ENCODE data around the gene KMT2E.

Gene KMT2E

DNA sequence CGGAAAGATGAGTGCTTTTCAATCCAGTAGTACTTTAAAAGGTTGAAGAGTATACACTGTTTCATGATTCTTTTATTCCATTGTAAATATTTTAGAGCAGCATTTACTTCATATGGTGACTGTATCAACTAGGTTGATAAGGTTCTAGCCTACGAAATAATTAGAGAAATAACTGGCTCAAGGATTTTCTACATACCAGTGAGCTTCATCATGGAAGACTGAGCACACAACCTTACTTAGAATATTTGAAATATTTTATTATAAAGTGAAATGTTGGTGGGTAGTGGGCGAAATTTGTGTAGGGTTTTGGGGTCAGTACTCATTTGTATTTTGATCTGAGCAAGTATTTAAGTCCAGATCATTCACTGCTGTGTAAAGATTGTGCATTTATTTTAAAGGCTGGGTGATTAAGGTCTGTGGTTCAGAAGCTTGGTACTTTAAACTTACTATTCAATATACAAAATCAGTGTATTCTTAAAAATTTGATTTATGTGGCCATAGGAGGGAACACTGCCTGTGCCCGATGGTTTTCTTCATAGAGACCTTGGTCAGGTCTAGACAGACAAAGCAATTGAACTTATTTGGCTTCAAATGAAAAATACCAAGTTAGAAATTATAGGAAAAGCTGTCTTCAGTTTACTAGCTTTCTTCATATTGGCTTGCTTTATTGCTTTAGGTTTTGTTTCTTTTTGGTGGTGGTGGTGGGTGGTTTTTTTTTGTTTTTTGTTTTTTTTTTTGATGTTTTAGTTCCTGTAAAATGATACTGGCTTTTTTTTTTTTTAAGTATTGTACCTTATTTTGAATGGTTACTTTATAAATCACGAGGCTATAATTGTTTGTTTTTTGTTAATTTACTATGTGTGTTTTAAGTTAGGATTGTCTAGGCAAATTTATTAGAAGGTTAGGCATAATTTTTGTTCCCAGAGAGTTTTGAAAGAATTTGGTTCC lies 3.0 kb downstream of the KMT2E start:
- TF ChIP-seq, protein P1, sequence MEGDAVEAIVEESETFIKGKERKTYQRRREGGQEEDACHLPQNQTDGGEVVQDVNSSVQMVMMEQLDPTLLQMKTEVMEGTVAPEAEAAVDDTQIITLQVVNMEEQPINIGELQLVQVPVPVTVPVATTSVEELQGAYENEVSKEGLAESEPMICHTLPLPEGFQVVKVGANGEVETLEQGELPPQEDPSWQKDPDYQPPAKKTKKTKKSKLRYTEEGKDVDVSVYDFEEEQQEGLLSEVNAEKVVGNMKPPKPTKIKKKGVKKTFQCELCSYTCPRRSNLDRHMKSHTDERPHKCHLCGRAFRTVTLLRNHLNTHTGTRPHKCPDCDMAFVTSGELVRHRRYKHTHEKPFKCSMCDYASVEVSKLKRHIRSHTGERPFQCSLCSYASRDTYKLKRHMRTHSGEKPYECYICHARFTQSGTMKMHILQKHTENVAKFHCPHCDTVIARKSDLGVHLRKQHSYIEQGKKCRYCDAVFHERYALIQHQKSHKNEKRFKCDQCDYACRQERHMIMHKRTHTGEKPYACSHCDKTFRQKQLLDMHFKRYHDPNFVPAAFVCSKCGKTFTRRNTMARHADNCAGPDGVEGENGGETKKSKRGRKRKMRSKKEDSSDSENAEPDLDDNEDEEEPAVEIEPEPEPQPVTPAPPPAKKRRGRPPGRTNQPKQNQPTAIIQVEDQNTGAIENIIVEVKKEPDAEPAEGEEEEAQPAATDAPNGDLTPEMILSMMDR (IDR thresholded peaks at IDR 0.05; ENCODE audit: borderline replicate concordance, control extremely low read depth, extremely low read depth, insufficient read depth, missing control alignments): no peak
- DNase-seq (ENCODE audit: low spot score): no peak
- in situ Hi-C loops (cut with MboI; ENCODE audit: low sequenced_read_pairs, unreplicated experiment): no loop called here

DNA sequence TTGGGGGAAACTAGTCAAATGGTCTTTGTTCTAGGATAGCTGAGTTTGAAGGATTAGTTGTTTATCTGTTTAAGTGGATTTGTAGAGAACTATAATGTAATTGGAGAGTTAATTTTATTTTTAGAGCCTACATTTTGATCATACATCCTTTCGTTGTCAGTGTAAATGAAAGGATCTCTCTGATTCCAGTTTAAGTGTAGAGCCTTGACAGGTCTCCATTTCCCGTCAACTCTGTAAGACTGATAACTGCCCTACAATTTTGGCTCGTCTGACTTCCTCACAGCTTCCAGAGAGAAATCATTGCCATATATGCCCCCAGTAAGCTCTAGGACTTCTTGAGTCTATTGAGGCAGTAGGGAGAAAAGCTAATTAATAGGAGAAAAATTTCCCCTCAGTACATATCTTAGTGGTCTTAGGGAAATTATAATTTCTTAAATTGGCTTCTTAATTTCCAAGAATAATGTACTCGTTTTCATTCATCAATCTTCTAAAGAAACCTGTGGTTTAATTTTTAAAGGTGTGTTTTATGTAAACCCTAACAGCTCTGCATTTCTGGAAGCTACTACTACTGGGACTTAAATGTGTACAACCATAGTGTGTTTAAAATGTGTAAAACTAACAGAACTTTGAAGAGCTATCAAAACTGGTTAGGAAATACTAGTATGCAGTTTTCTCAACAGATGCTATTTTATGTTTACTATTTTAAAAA lies 3.8 kb downstream of the KMT2E start:
- no peak for DNase-seq (ENCODE audit: low spot score)
- in situ Hi-C loops (cut with MboI; ENCODE audit: low sequenced_read_pairs, unreplicated experiment): no loop called here
- TF ChIP-seq, protein P1 (IDR thresholded peaks at IDR 0.05; ENCODE audit: borderline replicate concordance, control extremely low read depth, extremely low read depth, insufficient read depth, missing control alignments): no peak

DNA sequence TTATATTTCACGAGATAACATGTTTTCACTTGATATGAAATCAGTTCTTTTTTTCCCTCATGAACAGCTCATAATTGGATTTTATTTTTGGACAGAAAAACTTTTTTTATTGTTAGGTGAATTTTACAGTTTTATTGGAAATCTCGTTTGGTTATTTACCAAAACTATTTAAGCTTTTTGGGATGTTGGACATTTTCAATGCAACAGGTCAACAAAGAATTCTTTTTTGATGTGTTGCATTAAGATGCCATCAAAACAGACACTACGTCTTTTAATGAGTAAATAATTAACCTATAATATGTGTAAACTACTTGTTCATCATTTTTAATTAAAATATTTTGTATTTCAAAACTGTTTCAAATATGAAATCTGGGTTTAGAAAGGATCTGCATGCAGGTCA lies 5.3 kb downstream of the KMT2E start:
- DNase-seq (ENCODE audit: low spot score): no peak
- in situ Hi-C loops (cut with MboI; ENCODE audit: low sequenced_read_pairs, unreplicated experiment): no loop called here
- TF ChIP-seq, protein P1 (IDR thresholded peaks at IDR 0.05; ENCODE audit: borderline replicate concordance, control extremely low read depth, extremely low read depth, insufficient read depth, missing control alignments): no peak

DNA sequence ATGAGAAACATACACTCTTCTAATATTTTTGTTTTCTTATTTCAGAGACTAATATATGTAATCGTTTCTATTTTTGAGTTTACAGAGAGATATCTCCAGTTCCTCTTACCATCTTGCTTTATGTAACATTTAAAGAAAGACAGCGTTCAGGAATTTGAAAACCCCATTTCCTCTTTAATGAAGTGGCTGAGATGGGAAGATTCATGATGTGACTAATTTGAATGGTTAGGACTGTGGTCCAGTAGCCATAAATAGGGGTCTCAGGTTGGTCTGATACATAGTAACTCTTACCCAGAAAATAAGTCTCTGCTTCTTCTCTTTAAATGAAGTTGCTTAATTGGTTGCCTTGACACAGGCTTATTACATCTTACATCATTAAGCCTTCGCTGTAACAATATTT lies 6.9 kb downstream of the KMT2E start:
- no peak for DNase-seq (ENCODE audit: low spot score)
- in situ Hi-C loops (cut with MboI; ENCODE audit: low sequenced_read_pairs, unreplicated experiment): no loop called here
- TF ChIP-seq, protein P1 (IDR thresholded peaks at IDR 0.05; ENCODE audit: borderline replicate concordance, control extremely low read depth, extremely low read depth, insufficient read depth, missing control alignments): no peak

DNA sequence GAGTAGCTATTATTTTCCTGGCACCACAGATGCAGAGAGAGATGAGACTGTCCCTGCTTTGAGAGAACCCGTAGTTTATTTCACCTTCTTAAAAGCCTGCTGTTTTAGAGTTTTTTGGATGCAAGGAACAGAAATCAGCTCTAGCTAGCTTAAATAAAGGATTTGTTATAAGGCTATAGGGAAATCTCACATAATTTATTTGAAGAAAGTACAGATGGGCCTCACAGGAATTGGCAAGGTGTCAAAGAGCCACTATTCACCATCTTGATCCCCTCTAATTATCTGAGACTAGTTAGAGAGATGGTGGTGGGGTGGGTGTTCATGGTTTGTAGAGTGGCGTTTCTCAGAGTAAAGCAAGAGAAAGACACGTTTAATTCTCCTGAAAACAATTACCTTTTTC lies 7.3 kb downstream of the KMT2E start:
- no peak for DNase-seq (ENCODE audit: low spot score)
- in situ Hi-C loops (cut with MboI; ENCODE audit: low sequenced_read_pairs, unreplicated experiment): no loop called here
- TF ChIP-seq, protein P1 (IDR thresholded peaks at IDR 0.05; ENCODE audit: borderline replicate concordance, control extremely low read depth, extremely low read depth, insufficient read depth, missing control alignments): no peak

DNA sequence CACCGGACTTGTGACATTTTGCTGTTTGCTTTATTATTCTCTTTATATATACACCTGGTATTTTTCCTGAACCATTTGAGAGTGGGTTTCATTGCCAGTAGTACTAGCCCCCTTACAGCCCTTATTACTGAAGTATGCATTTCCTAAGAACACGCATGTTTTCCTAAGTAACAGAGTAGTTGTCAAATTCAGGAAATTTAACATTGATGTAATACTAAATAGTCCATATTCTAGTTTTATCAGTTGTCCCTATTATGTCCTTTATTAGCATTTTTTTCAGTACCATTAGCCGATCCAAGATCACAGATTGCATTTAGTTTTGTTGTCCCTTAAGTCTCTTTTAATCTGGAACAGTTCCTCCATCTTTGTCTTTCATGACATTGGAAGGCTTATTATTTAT lies 8.0 kb downstream of the KMT2E start:
- TF ChIP-seq, protein P1 (IDR thresholded peaks at IDR 0.05; ENCODE audit: borderline replicate concordance, control extremely low read depth, extremely low read depth, insufficient read depth, missing control alignments): no peak
- DNase-seq (ENCODE audit: low spot score): no peak
- in situ Hi-C loops (cut with MboI; ENCODE audit: low sequenced_read_pairs, unreplicated experiment): no loop called here

Data from GM13976 (cell line).